ENCODE measurements around the gene P2RX2.

The P2RX2 gene

GRCh38 chr12:132620113-132620898 is 1.7 kb downstream of the P2RX2 start:
- DNase-seq (ENCODE audit: low read depth), result no peak

- DNase-seq (ENCODE audit: low read depth), result no peak
Measured at GRCh38 chr12:132620899-132621656, 2.5 kb downstream of the P2RX2 start.

- no peak for DNase-seq (ENCODE audit: low read depth)
Measured at GRCh38 chr12:132621657-132622435, 3.3 kb downstream of the P2RX2 start.

GRCh38 chr12:132622437-132623071 is 4.0 kb downstream of the P2RX2 start:
- DNase-seq (ENCODE audit: low read depth), result no peak

GRCh38 chr12:132623072-132623869 is 4.7 kb downstream of the P2RX2 start:
- DNase-seq (ENCODE audit: low read depth), result no peak

- no peak for DNase-seq (ENCODE audit: low read depth)
Measured at GRCh38 chr12:132624186-132624855, 5.7 kb downstream of the P2RX2 start.

- no peak for DNase-seq (ENCODE audit: low read depth)
Measured at GRCh38 chr12:132624910-132625630, 6.5 kb downstream of the P2RX2 start.

GRCh38 chr12:132625731-132626430 is 7.3 kb downstream of the P2RX2 start:
- DNase-seq (ENCODE audit: low read depth), result no peak

GRCh38 chr12:132629330-132629729 is 10.8 kb downstream of the P2RX2 start:
- DNase-seq (ENCODE audit: low read depth), result no peak

DNA sequence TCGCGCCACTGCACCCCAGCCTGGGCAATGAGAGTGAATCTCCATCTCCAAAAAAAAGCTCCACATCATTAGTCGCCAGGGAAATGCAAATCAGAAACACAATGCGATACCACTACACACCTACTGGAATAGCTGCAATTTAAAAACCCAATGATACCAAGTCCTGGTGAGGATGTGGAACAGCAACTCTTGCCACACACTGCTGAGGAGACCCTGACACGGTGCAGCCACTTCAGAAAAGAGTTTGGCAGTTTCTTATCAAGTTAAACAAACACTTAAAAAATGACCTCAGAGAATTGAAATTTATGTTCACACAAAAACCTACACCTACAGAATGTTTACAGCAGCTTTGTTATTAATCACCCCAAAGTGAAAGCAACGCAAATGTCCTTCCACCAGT is 12.1 kb downstream of the P2RX2 start:
- DNase-seq (ENCODE audit: low read depth), result no peak

DNA sequence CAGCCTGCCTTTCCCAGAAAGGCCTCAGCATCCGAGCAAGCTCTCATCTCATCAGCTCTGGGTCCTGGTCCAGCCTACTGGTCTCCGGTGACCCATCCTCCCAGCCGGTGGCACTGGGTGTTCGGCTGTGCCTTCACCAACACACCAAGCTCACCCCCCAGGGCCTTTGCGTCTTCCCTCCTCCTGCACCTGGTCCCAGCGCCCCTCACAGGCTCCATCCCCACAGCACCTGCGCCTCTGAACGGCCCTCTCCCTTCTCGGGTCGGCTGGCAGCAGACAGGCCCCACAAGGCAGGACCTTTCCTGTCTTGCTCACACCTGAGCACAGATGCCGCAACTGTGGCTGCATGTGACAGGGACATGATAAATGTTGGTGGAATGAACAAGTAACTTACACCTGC is 13.1 kb downstream of the P2RX2 start:
- no peak for DNase-seq (ENCODE audit: low read depth)

- no peak for DNase-seq (ENCODE audit: low read depth)
Measured at GRCh38 chr12:132632521-132633228, 14.1 kb downstream of the P2RX2 start.

DNA sequence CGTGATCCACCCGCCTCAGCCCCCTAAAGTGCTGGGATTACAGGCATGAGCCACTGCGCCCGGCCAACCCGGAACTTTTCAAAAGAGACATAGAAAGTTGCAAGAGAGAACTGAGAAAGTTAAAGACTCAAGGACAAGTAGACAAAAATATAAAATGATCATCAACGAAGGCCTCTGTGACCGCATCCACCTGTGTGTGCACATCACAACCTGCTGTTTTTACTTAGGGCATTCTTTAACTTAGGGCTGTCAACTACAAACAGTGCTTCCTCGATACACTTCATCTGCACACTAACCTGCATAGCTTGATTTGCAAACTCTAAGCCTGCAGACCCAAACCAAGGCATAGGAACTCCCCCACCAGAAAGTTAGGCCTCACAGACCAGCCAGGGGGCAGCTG is 14.8 kb downstream of the P2RX2 start:
- DNase-seq (ENCODE audit: low read depth), result no peak

DNA sequence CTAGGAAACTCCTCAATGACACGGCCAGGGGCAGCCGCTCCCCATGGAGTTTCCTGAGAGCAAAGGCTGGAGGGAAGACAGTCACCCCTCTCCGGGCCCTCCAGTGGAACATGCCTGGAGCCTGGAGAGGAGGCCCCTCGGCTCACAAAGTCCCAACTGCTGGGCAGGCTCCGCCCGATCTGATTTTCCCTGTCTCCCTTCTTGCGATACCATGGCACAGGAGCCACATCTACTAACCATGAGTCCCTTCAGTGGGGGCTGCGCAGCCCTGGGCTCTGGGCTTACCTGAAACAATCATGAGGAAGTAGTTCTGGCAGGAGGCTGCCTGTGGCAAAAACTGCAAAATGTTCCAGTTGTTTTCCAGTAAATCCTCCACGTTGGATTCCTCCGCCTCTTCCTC is 15.3 kb downstream of the P2RX2 start:
- no peak for DNase-seq (ENCODE audit: low read depth)

GRCh38 chr12:132634411-132634990 is 15.9 kb downstream of the P2RX2 start:
- DNase-seq (ENCODE audit: low read depth), result no peak

- no peak for DNase-seq (ENCODE audit: low read depth)
Measured at GRCh38 chr12:132635076-132635955, 16.7 kb downstream of the P2RX2 start.

- DNase-seq (ENCODE audit: low read depth), result no peak
Measured at GRCh38 chr12:132637811-132638210, 19.2 kb downstream of the P2RX2 start.
